ENCODE results near the gene MEIOB. TPM values are rescaled to one million over a fixed set of nuclear protein-coding genes. Genes with fewer than 3 reads are reported as not detected.

Gene MEIOB
- polyA plus RNA-seq, 2 of the 4 experiments (the other 2 are of a cell fraction) = 2.9 to 9.1 TPM

DNA sequence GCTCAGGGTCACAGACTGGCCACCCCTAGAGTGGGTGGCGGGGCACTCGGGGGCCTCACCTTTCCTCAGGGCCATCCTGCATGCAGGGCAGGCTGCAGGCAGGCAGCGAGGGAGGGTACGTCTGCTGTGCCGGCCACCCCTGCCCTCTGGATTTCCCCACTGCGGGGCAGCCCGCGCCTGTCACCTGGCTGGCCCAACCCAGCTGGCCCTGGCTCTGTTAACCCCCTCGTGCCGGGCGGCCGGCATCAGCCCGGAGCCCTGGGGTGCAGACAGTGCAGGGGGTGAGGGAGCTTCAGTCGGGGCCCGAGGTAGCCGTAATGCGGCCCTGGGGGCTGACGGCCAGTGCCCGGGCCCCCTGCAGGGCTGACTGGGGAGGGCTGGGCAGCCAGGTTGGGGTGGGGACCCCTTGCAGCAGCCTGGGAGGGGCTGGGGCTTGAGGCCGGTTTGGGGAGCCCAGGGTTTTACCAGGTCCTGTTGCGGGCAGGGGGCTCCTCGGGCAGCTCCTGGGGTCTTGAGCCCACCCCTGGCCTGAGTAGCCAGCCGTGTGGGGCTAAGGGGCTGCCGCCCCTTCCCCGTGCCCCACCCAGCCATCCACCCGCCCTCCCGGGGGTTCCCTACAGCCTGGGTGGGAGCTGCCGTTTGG is 78.3 kb downstream of the MEIOB start, which contains the start of gene IGFALS:
TSS of gene IGFALS (minus strand) at position 128 of the 643 bp plus-strand sequence. CDS start at position 75, 53 bp downstream.
- POLR2A ChIA-PET = interaction anchor here (1.8 kb wide), 1 partner anchor 11 kb away, joined by 9 read pairs; the partner anchor contains the start of genes NUBP2 and SPSB3
- peaks cover 11% of the 10 kb centered on the region; the same call in 2 of the 3 replicates for H3K9me3 ChIP-seq
- ATAC-seq (peak; percentile 19 to 28; a peak in 5 of 6 replicates), DNase-seq (ENCODE audit: low read depth in 1 of 2, low spot score in 1 of 2) (no peak), FAIRE-seq (no peak)
- no peak within 1 kb of the TSS for H3K4me3 ChIP-seq
- H3K27ac ChIP-seq = no peak within 1 kb of the TSS
- H3K4me2 ChIP-seq = no peak within 1 kb of the TSS
- peaks cover 5% of the 10 kb centered on the region; the same call in 1 of the 3 replicates for H3K4me1 ChIP-seq
- no peak for TF ChIP-seq SMC3 (IDR thresholded peaks at IDR 0.05)
- no peak for TF ChIP-seq POLR2AphosphoS2 (conservative IDR thresholded peaks at IDR 0.05; ENCODE audit: low read length)
- no peak for TF ChIP-seq EHMT2 (IDR thresholded peaks at IDR 0.05; ENCODE audit: low read depth)
- TF ChIP-seq FOSB (CRISPR knock-in tag; IDR thresholded peaks at IDR 0.05) = no peak
- no peak for TF ChIP-seq EHF (CRISPR knock-in tag; IDR thresholded peaks at IDR 0.05)
- TF ChIP-seq, protein P1, sequence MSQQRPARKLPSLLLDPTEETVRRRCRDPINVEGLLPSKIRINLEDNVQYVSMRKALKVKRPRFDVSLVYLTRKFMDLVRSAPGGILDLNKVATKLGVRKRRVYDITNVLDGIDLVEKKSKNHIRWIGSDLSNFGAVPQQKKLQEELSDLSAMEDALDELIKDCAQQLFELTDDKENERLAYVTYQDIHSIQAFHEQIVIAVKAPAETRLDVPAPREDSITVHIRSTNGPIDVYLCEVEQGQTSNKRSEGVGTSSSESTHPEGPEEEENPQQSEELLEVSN (IDR thresholded peaks at IDR 0.05; ENCODE audit: borderline replicate concordance, low read depth) = no peak
- 58% methylated on average over 8 of the region's 28 CpGs for WGBS (ENCODE audit: missing lambda C conversion rate)
- CTCF ChIA-PET = interaction anchor here (1.1 to 1.6 kb wide), 4 partner anchors 11 to 30 kb away, joined by 3 to 7 read pairs (median 5); partner anchors contain the start of genes MRPS34 and NUBP2

DNA sequence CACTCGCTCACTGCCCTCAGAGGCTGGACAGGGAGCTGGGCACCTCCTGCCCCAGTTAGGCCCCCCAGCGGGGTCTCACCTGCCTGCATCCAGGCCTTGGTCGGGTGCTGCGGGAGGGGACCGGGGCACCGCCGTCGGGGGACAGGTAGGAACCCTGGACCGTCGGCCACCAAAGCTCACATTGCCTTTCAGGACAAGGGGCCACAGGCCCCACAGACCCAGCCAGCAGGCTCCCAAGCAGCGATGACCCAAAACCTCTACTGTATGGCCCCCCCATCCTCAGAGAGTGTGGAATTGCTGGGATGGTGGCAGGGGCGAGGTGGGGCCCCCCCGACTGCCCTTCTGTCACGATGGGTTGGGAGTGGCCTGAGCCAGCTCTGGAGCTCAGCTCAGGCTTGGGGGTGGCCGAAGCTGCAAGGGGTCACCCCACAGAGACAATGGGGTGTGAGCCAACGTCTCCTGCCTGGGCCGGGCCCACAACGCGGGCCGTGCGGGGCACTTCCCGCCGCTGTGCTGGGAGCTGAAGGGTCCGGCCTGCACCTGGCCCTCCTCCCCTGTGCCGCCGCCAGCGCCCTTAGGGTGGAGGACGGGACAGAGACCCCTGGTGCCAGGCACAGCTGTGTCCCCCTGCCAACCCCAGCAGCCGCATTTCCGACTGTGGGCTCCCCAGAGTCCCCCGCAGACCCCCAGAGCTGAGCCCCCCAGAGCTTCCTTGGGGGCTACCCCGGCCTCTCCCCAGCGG is 79.0 kb downstream of the MEIOB start:
- no peak for FAIRE-seq
- no peak for ATAC-seq
- ChIA-PET POLR2A (interaction anchor here (1.8 kb wide), 1 partner anchor 11 kb away, joined by 9 read pairs; the partner anchor contains the start of genes NUBP2 and SPSB3), CTCF (interaction anchor here (0.7 to 1.6 kb wide), 5 partner anchors 10 to 137 kb away, joined by 3 to 7 read pairs (median 4); partner anchors contain the start of genes MRPS34 and NUBP2)
- H3K27ac ChIP-seq = no peak overlapping the region
- H3K4me3 ChIP-seq = no peak overlapping the region
- peaks cover 4% of the 10 kb centered on the region; the same call in 1 of the 3 replicates for H3K9me3 ChIP-seq
- no peak for TF ChIP-seq JUNB (IDR thresholded peaks at IDR 0.05)
- TF ChIP-seq, protein P2, sequence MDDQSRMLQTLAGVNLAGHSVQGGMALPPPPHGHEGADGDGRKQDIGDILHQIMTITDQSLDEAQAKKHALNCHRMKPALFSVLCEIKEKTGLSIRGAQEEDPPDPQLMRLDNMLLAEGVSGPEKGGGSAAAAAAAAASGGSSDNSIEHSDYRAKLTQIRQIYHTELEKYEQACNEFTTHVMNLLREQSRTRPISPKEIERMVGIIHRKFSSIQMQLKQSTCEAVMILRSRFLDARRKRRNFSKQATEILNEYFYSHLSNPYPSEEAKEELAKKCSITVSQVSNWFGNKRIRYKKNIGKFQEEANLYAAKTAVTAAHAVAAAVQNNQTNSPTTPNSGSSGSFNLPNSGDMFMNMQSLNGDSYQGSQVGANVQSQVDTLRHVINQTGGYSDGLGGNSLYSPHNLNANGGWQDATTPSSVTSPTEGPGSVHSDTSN (IDR thresholded peaks at IDR 0.05) = no peak
- H3K4me1 ChIP-seq = peaks cover 5% of the 10 kb centered on the region; the same call in 1 of the 3 replicates
- DNase-seq (ENCODE audit: low read depth in 1 of 2, low spot score in 1 of 2) = no peak
- H3K4me2 ChIP-seq = no peak overlapping the region
- 79% methylated on average over 7 of the region's 33 CpGs for WGBS (ENCODE audit: missing lambda C conversion rate)

DNA sequence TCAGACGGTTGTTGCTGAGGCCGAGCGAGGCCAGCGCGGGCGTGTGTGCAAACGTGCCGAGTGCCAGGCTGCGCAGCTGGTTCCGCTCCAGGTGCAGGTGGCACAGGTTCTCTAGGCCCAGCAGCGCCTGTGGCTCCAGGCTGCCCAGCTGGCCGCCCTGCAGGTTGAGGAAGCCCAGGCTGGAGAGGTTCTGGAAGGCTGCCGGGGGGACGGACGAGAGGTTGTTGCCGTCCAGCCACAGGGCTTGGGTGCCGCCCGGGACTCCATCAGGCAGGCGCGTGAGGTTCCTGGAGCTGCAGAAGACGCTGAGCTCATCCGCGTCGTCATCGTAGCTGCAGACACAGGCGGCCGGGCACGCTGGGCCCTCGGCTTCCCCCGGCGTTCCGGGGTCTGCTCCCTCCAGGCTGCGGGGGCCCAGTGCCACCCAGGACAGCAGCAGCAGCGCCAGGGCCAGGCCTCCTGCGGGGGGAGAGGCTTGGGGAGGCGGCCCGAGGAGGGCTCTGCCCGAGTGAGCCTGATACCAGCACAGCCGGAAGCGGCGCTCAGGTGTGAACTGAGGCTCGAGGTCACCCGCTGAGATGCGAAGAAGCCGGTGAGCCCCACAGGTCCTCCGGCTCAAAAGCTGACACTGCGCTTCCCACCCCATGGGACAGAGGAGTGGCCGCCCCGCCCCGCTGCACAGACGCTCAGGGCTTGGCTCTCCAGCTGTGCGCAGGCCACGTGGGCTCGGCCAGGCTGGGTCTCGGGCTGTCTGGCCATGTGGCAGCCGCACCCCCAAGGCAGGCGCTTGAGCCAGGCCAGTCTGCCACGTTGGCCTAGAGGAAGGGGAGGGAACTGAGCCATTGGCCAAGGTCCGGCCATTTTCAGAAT is 79.8 kb downstream of the MEIOB start:
- FAIRE-seq (no peak), ATAC-seq (peak in 1 of 2 experiments; percentile 11; a peak in 2 of 6 replicates)
- TF ChIP-seq ZC3H11A (IDR thresholded peaks at IDR 0.05) (no peak), ZSCAN20 (CRISPR knock-in tag; IDR thresholded peaks at IDR 0.05) (no peak), MAZ (IDR thresholded peaks at IDR 0.05; ENCODE audit: borderline replicate concordance, low read depth, low read length) (no peak), HDAC2 (IDR thresholded peaks at IDR 0.05) (no peak), JUN (IDR thresholded peaks at IDR 0.05) (no peak), HOXB5 (CRISPR knock-in tag; IDR thresholded peaks at IDR 0.05) (no peak), NPAS2 (CRISPR knock-in tag; IDR thresholded peaks at IDR 0.05; ENCODE audit: borderline replicate concordance) (no peak), RARB (CRISPR knock-in tag; IDR thresholded peaks at IDR 0.05) (no peak)
- TF ChIP-seq, protein P3, sequence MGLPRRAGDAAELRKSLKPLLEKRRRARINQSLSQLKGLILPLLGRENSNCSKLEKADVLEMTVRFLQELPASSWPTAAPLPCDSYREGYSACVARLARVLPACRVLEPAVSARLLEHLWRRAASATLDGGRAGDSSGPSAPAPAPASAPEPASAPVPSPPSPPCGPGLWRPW (IDR thresholded peaks at IDR 0.05) = no peak

More for the DNA sequence above, 79.8 kb downstream of the MEIOB start:
- DNase-seq (ENCODE audit: low read depth in 1 of 2, low spot score in 1 of 2) = no peak
- Histone ChIP-seq H3K4me3 (no peak overlapping the region), H3K9me3 (no peaks in the 10 kb centered on the region), H3K27ac (no peak overlapping the region), H3K4me1 (peaks cover 5% of the 10 kb centered on the region; the same call in 1 of the 3 replicates), H3K4me2 (no peak overlapping the region)
- ChIA-PET CTCF (interaction anchor here (1.2 to 1.6 kb wide), 2 partner anchors 9 to 19 kb away, joined by 4 to 6 read pairs; partner anchors contain the start of genes MRPS34 and NUBP2), POLR2A (interaction anchor here (1.9 kb wide), 1 partner anchor 10 kb away, joined by 11 read pairs; the partner anchor contains the start of genes NUBP2 and SPSB3)
- 93% methylated on average over 15 of the region's 59 CpGs for WGBS (ENCODE audit: missing lambda C conversion rate)
